Stimulated activated naive CD4-positive, alpha-beta T cell treated with Interleukin-2 at 50 U/mL for 16 hours (primary cell): Measurements from ENCODE around the gene INCA1.

Source experiments
- DNase-seq: peaks from one replicate; lab custom pipeline; 2025; lab: John Stamatoyannopoulos, UW

INCA1 gene

DNA sequence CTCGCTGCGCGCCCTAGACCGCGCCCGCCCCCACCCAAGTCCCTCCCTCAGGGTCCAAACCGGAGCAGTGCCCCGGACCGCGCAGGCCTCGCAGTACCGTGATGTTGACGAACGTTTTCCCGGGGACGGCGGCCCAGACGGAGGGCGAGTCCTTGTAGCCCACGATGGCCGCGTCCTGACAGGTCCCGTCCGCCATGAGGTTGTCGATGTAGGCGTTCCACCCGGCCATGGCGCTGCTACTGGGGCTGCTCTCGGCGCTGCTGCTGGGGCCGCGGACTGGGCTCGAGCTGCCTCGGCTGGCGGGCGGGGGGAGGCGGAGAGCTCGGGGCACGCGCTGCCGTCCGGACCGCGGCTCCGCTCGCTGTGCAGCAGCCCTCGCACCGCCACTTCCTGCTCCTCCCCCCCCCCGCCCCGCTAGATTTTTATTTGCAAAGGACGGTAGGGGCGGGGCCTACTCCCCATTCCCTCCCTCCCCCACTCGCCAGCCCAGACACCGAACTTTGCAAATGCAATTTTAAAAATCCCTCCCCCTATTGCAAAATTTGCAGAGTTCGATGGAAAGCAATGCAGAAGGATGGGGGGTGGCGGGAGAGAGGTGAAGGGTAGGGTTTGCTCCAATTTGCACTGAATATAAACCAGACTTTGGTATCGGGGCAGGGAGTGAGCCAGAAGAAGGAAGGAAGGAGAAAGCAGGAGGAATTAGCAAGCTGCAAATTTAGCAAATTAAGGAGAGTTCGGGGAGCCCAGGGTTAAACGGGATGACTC is 49.0 kb downstream of the INCA1 start, which contains the start of gene PFN1:
Gene PFN1, minus strand, starts transcription at position 365 of the 765 bp plus-strand sequence. Its CDS starts 136 bp downstream, at position 229.
- peak; percentile 95 for DNase-seq

DNA sequence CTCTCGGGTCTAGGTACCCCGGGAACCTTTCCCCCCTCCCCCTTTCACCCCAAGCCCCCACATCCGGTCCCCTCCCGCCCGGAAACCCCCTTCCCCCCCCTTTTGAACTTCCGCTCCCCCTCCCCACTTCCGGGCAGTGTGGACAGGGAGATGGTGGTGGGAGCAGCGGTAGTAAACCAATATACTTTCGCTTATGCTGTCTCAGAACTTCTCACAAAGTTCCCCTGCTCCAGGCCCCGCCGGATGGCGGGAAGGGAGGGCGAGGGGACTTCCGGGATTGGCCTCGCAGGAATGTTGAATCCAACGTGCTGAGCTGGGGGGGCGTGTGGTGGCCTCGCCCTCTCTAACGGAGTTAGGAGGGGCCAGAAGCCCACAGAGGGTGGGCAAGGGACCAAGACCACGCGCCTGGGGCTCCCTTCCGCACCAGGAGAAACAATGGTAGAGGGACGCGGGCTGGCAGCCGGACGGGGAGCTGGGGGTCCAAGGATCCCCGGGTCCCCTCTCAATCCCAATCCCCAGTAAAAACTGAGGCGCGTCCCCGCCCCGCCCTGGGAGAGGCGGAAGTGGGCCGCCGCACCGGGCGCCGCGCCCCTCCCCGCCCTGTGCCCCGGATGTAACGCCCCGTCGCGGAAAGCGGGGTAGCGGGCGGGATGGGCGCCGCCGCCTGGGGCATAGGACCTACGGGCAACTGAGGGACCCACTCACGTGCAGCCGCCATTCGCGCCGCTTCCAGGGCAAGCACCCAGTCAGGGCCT is 49.7 kb downstream of the INCA1 start:
- peak; percentile 59 for DNase-seq

DNA sequence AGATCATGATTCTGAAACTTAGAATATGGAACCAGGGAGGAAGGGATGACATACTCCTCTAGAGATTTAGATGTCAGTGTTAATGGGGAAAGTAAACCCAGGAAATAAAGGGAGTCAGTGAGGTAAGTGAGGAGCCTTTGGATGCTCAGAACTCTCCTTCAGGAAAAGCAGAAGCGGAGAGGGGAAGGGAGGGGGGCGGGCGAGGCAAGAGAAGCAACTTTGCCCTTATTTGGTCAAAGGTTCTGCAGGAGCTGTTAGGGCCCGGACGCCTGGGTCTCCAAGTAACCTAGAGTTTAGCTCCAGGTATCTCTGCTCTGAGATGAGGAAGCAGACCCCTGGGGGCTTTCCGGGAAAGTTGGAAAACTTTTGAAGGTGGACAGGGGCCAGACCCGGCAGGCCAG is 50.3 kb downstream of the INCA1 start:
- DNase-seq = peak; percentile 46

DNA sequence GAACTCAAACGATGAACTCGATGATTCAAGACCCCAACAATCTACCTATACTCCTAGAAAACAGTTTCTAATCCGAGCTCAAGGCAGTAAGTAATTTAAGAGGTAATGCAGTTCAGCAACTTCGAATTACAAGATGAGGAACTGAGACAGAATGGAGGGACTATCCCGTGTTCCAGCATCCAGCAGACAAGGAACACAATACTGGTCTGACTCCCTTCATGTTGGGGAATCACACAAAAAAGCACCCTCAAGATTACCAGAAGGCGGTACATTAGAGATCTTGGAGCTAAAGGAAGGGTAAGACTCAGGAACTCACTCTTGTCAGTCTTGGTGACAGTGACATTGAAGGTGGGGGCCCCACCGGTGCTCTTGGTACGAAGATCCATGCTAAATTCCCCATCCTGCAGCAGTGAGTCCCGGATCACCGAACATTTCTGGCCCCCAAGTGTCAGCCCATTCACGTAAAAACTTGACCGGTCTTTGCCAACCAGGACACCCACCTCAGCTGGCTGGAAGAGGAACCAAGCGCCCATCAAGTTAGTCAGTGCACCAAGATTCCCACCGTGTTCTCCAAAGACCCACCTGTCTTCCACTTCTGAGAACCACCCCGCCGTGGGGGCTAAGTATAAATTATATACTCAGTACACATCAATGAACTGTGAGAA is 50.9 kb downstream of the INCA1 start:
- DNase-seq = no peak

DNA sequence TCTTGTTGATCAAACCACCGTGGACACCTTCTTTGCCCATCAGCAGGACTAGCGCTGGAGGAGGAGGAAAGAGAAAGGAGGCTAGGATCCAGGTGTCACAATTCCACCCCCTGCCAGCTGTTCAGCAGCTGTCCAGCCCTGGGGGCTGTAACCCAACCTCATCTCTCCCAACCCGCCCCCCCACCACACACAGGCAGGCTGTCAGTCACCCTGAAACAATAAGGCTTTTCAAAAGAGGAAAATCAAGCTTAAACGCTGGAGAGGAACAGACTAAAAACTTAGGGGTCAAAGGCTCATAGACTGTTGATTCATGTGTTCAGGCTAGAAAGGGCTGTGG is 51.4 kb downstream of the INCA1 start:
- no peak for DNase-seq

DNA sequence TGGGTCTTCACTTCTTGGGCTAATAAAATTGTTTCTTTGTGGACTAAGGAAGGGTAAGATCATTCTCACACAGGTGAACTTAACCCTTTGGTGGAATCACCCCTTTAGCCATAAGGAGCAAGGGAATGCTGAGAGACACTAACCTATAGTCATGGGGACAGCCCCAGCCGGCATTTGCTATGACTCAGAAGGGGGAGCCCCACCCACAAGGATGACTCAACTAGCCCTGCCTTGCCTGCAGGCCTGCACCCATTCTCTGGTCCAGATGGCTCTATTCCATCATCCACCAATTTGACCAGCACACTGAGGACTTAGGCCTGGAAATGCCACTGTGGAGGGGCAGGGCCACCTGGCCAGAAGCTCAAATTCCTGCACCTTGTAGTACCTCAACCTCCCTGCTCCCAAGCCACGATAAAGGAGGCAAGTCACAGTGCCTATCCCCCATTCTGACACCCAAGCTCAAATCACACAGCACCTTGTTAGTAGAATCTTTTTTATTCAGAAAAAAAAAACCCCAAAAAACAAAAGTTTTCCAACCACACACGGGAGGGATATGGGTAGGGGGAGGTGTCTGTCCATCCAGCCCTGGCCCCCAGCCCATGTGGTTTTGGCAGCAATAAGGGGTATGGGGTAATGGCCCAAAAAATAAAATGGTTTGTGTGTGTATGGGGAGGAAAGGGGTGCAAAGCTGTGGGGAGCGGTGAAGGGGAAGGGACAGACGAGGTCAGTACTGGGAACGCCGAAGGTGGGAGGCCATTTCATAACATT is 52.0 kb downstream of the INCA1 start:
- peak; percentile 86 for DNase-seq

DNA sequence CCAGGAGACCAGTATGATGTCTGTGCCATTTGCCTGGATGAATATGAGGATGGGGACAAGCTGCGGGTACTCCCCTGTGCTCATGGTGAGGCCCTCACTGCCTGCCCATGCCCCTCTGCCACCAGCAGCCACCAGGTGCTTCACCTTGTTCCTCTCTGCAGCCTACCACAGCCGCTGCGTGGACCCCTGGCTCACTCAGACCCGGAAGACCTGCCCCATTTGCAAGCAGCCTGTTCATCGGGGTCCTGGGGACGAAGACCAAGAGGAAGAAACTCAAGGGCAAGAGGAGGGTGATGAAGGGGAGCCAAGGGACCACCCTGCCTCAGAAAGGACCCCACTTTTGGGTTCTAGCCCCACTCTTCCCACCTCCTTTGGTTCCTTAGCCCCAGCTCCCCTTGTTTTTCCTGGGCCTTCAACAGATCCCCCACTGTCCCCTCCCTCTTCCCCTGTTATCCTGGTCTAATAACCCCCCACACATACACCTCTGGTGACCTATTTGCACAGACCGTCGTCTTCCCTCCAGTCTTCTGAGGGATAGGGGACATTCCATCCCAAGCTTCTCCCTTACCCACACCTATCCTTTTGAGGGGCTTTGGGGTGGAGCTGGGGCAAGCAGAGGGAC is 52.7 kb downstream of the INCA1 start:
- no peak for DNase-seq

DNA sequence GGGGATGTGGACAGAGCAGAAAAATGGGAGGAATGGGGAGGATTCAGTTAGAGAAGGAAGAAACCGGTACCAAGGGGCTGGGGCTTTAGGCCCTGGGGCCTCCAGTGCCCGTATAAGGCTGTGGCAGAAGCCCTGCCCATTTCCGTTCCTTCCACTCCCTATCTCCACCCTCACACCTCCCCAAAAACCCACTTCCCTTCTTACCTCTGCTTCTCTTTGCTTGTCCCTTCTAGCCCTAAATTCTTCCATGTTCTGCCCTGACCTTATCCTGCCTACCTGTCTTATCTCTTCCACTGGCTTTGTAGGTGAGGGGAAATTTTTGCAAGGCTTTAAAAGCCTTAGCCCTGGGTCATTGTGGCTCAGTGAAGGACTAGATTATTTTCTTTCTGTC is 53.2 kb downstream of the INCA1 start:
- DNase-seq = peak; percentile 21

DNA sequence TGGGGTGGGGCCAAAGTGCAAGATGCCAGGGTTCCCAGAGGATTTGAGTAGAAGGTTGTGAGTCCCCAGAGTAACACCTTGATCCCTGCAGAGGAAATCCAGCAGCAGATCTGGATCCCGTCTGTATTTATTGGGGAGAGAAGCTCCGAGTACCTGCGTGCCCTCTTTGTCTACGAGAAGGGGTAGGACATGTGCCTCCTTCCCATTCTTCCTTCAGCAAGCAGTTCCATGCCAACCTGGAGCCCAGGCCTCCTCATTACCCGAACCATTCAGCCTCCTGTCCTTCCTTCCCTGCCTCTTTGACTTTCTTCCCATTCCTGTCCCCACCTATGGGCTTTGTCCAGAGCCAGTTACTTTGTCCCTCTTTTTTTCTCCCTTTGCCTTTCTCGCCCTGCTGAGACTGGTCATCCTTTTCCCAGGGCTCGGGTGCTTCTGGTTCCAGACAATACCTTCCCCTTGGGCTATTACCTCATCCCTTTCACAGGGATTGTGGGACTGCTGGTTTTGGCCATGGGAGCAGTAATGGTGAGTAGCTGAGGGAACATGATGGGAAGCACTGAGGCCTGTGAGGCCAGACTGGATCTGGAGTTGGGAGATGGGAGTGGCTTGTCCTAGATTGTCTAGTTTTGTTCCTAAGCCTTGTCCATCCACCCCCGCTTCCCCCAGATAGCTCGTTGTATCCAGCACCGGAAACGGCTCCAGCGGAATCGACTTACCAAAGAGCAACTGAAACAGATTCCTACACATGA is 54.4 kb downstream of the INCA1 start:
- no peak for DNase-seq

DNA sequence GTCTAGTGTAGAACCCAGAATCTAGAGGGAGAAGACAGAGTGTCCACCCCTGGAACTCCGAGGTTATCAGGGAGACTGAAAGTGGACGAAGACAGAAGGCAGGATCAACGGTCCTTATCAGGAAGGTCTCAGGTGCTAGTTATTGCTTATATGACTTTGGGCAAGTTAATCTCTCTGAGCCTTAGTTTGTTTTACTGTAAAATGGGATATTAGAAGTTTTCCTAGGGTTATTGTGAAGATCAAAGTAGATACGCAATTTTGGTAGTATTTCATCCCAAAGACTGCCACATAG is 56.1 kb downstream of the INCA1 start:
- no peak for DNase-seq

DNA sequence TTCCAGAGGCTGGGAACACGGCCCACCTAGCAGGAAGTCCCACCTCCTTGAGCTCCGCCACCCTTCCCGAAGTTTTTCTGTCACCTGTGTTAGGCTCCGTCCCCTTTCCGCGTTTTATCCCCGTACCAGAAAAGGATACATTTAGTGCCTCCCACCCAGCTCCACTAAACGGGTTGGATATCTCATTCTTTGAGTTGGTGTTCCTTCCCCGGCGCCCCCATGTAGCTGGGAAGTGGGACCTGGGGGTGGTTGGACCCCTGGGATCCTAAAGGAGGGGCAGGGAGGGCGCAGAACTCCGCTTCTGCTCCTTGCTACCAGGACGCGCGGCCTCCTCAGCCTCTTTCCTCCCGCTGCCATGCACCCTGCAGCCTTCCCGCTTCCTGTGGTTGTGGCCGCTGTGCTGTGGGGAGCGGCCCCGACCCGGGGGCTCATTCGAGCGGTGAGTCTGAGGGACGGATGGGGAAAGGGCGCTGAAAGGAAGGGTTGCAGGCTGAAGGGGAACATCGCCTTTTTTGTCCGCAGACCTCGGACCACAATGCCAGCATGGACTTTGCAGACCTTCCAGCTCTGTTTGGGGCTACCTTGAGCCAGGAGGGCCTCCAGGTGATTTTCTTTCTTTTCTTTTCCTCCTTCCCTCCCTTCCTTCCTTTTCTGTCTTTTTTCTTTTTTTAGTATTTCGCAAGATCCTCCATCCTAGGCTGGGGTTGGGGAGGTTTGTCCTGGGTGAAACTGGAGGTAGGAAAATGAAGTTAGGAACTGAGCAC is 56.6 kb downstream of the INCA1 start:
- DNase-seq = peak; percentile 17

DNA sequence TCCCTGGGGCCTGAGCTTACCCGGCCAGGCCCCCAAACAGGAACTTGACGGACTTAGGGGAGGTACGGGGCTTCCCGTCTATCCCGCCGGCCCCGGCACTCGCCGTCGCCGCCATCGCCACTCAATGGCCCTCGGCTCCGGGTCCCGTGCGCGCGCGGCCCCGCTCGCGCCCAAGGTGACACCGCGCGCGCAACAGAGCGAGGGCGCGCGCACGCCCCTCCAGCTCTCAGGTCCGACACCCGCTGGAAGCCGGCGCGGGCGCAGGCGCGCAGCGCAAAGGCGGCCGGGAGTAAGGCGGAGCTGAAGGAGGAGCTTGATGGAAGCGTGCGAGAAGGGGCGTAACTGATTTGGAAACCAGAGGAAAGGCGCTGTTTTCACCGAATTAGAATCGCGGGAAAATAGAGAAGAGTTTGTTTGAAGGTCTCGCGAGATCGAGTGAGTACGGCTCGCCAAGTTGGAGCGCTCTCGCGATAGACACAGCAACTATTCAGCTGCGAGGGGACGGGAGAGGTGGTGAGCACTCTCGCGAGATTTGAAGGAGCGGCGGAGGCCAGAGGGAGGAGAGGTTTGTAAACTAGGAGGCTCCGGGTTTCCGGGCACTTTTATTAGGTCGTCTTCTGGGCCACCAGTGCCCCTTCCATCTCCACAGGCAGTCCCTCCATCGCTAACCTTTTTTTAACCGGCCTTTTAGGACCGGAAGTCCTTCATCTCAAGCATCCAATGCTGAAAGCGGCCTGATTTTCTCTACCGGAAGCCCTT is 57.3 kb downstream of the INCA1 start, which contains the start of the genes RNF167 and SLC25A11:
Gene RNF167, plus strand, starts transcription at position 473 of the 759 bp plus-strand sequence. CDS start 642 bp downstream, outside the sequence.
Gene SLC25A11, minus strand, starts transcription at position 251 of the 759 bp plus-strand sequence. Its CDS starts 136 bp downstream, at position 115.
- DNase-seq = peak; percentile 99

DNA sequence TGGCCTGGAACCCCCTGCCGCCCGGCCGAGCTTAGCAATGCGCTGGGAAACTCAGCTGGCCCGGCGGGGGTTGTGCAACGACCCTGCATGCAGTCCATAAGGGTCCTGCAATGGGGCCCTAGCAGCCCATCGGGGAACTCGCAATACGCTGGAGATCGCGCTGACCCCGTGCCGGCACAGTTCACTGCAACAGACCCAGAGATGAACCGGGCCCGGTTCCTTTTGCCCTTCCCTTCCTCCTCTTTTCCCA is 57.9 kb downstream of the INCA1 start:
- no peak for DNase-seq

DNA sequence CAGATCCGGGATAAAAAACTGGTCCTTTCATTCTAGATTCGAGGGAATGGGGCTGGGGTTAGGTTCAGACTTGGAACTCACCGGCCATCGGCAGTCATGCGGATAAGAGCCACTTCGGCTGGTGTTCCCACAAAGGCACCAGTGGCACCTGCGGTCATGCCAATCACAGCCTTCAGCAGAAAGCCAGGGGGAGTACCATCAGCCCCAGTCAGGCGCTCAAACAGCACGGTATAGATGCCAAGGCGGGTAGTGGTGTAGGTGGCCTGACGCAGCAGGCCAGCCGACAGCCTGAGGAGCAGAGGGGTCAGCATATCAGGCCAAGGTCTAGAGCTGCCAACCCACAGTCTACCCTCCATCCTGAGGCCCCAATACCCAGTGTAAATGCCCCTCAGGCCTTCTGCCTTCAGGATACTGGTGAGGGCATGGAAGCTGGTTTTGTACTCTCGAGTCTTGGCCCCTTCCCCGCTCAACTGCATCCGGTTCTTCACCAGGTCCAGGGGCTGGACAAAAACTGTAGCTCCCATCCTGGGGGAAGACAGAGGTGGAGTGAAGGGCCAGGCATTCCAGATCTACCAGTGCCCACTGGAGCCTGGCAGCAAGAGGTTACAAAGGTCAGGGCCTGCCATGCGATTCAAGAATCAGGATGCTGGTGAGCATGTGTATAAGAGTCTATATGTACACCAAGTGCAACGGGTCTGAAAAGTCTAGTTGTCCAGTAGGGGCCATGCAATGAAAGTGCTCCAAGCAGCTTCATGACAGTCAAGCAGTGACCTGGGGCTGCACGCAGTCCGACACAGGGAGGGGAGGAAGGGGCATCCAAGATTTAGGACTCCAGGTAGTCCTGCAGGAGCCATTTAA is 58.4 kb downstream of the INCA1 start:
- DNase-seq = no peak
